ENCODE results near the gene GCSH.

GCSH gene

GRCh38 chr16:81088836-81089235, 7.4 kb downstream of the GCSH start:
- Histone ChIP-seq H3K27me3 (ENCODE audit: low read length) (no peaks in the 10 kb centered on the region), H3K79me2 (ENCODE audit: insufficient read depth, low read length) (peaks cover 32% of the 10 kb centered on the region), H2AFZ (ENCODE audit: low read depth, low read length, severe bottlenecking) (no peak overlapping the region), H3K9me2 (replicated peaks; ENCODE audit: insufficient read depth, low read length) (no peaks in the 10 kb centered on the region), H3F3A (ENCODE audit: insufficient read depth) (peaks cover under 1% of the 10 kb centered on the region; the same call in 1 of the 2 replicates), H3K4me3 (ENCODE audit: insufficient read depth, low read length, poor library complexity, severe bottlenecking) (no peak overlapping the region), H3K27ac (ENCODE audit: low read depth, low read length) (no peak overlapping the region), H3K4me2 (ENCODE audit: low read depth, low read length, poor library complexity, severe bottlenecking) (no peak overlapping the region), H3K9ac (ENCODE audit: low read length) (no peak overlapping the region), H3K36me3 (ENCODE audit: low read length) (peaks cover 3% of the 10 kb centered on the region; the same call in 1 of the 2 replicates), H4K20me1 (ENCODE audit: low read depth, low read length) (no peaks in the 10 kb centered on the region), H3K9me3 (ENCODE audit: insufficient read depth, low read length) (no peaks in the 10 kb centered on the region)
- TF ChIP-seq EZH2phosphoT487 (conservative IDR thresholded peaks at IDR 0.05; ENCODE audit: low read length): no peak
- no peak for TF ChIP-seq CTCF (IDR thresholded peaks at IDR 0.05; ENCODE audit: insufficient read depth, low read length, poor library complexity, severe bottlenecking)

- peaks cover 12% of the 10 kb centered on the region; the same call in 1 of the 2 replicates for H3F3A ChIP-seq (ENCODE audit: insufficient read depth)
- no peaks in the 10 kb centered on the region for H4K20me1 ChIP-seq (ENCODE audit: low read depth, low read length)
- no peaks in the 10 kb centered on the region for H3K9me3 ChIP-seq (ENCODE audit: insufficient read depth, low read length)
- H3K9me2 ChIP-seq (replicated peaks; ENCODE audit: insufficient read depth, low read length): no peaks in the 10 kb centered on the region
- H3K4me3 ChIP-seq (ENCODE audit: insufficient read depth, low read length, poor library complexity, severe bottlenecking): no peak overlapping the region
- H2AFZ ChIP-seq (ENCODE audit: low read depth, low read length, severe bottlenecking): no peak overlapping the region
- peaks cover 3% of the 10 kb centered on the region; the same call in 1 of the 2 replicates for H3K36me3 ChIP-seq (ENCODE audit: low read length)
- H3K79me2 ChIP-seq (ENCODE audit: insufficient read depth, low read length): no peaks in the 10 kb centered on the region
- no peak for TF ChIP-seq EZH2phosphoT487 (conservative IDR thresholded peaks at IDR 0.05; ENCODE audit: low read length)
- no peak for TF ChIP-seq CTCF (IDR thresholded peaks at IDR 0.05; ENCODE audit: insufficient read depth, low read length, poor library complexity, severe bottlenecking)
- H3K27ac ChIP-seq (ENCODE audit: low read depth, low read length): no peak overlapping the region
- H3K27me3 ChIP-seq (ENCODE audit: low read length): no peaks in the 10 kb centered on the region
- H3K4me2 ChIP-seq (ENCODE audit: low read depth, low read length, poor library complexity, severe bottlenecking): no peak overlapping the region
- H3K9ac ChIP-seq (ENCODE audit: low read length): no peak overlapping the region
These were observed 15.2 kb downstream of the GCSH start for GRCh38 chr16:81081014-81081413.

DNA sequence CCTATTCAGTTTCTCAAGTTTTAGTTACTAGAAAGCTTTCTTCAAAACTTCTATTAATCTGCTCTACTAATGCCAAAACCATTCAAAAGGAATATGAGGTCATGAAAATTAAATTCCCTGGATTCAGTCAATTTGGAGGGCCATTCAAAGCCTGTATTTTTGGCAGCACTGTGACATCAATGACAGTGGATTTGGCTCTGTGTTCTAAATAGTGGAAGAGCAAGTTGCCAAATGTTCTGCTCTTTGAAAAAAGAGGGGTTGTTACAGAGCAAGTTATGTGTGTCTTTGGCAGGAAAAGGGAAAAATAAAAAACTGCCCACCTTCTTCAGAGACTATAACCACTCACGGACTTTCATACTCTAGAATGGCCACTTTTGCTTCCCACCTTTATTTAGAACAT, 16.0 kb downstream of the GCSH start:
- Histone ChIP-seq H3K27me3 (ENCODE audit: low read length) (no peaks in the 10 kb centered on the region), H3K4me2 (ENCODE audit: low read depth, low read length, poor library complexity, severe bottlenecking) (no peak overlapping the region), H3F3A (ENCODE audit: insufficient read depth) (peaks cover 12% of the 10 kb centered on the region; the same call in 1 of the 2 replicates), H3K4me3 (ENCODE audit: insufficient read depth, low read length, poor library complexity, severe bottlenecking) (no peak overlapping the region), H2AFZ (ENCODE audit: low read depth, low read length, severe bottlenecking) (no peak overlapping the region), H3K9me2 (replicated peaks; ENCODE audit: insufficient read depth, low read length) (no peaks in the 10 kb centered on the region), H4K20me1 (ENCODE audit: low read depth, low read length) (no peaks in the 10 kb centered on the region), H3K79me2 (ENCODE audit: insufficient read depth, low read length) (no peaks in the 10 kb centered on the region), H3K36me3 (ENCODE audit: low read length) (peaks cover 3% of the 10 kb centered on the region; the same call in 1 of the 2 replicates), H3K9ac (ENCODE audit: low read length) (no peak overlapping the region), H3K9me3 (ENCODE audit: insufficient read depth, low read length) (no peaks in the 10 kb centered on the region), H3K27ac (ENCODE audit: low read depth, low read length) (no peak overlapping the region)
- TF ChIP-seq CTCF (IDR thresholded peaks at IDR 0.05; ENCODE audit: insufficient read depth, low read length, poor library complexity, severe bottlenecking) (no peak), EZH2phosphoT487 (conservative IDR thresholded peaks at IDR 0.05; ENCODE audit: low read length) (no peak)

Measured in SU-DHL-6 (cell line).